ENCODE measurements around the gene EPHB2. TPM values are rescaled to one million over a fixed set of nuclear protein-coding genes. Genes with fewer than 3 reads are reported as not detected.

Gene EPHB2
- total and polyA plus RNA-seq, 2 of the 4 experiments (the other 2 are of a cell fraction), result 52.3 to 58.8 TPM

- no peak overlapping the region for H3K4me3 ChIP-seq (ENCODE audit: insufficient read depth, low read depth, low read length)
- ChIA-PET POLR2A (ENCODE audit: unreplicated experiment) (no interaction called here), CTCF (no interaction called here)
- H3K4me2 ChIP-seq (ENCODE audit: low read depth, low read length), result no peak overlapping the region
- no peak overlapping the region for H2BK5ac ChIP-seq (ENCODE audit: low read depth, low read length, poor library complexity, severe bottlenecking)
- no peak overlapping the region for H2BK15ac ChIP-seq (ENCODE audit: low read depth, low read length)
- no peak overlapping the region for H2AK9ac ChIP-seq (replicated peaks; ENCODE audit: low read depth, low read length, poor library complexity)
- H4K8ac ChIP-seq (ENCODE audit: low read depth in 2 of 2, low read length in 2 of 2), result no peak overlapping the region
- H2AFZ ChIP-seq (replicated peaks; ENCODE audit: low read length, poor library complexity), result no peak overlapping the region
- no peak overlapping the region for H3K27ac ChIP-seq (ENCODE audit: insufficient read depth, low read length)
- no peak overlapping the region for H3K4ac ChIP-seq (ENCODE audit: low read depth, low read length)
- no peak overlapping the region for H3K9ac ChIP-seq (ENCODE audit: low read depth, low read length)
- no peaks in the 10 kb centered on the region for H3K27me3 ChIP-seq (ENCODE audit: control insufficient read depth, insufficient read depth, low read length)
- BruUV-seq (replicated peaks), result TSS peak; percentile 94
- H3K9me3 ChIP-seq (ENCODE audit: control insufficient read depth, insufficient read depth, low read length), result no peaks in the 10 kb centered on the region
- H3K9me1 ChIP-seq (ENCODE audit: insufficient read depth, low read length), result peaks cover 19% of the 10 kb centered on the region; the same call in 1 of the 2 replicates
- no peak overlapping the region for H2BK20ac ChIP-seq (ENCODE audit: low read depth, low read length)
- ATAC-seq (ENCODE audit: low read depth), result no peak
- H3K36me3 ChIP-seq (ENCODE audit: control insufficient read depth, insufficient read depth, low read length), result peaks cover 47% of the 10 kb centered on the region
- no peak overlapping the region for H3K56ac ChIP-seq (ENCODE audit: extremely low read depth, insufficient read depth, low read length)
- DNase-seq, result no peak
- no peak overlapping the region for H3K14ac ChIP-seq (replicated peaks; ENCODE audit: low read depth, low read length)
- H3K18ac ChIP-seq (ENCODE audit: low read depth, low read length), result no peak overlapping the region
- H4K20me1 ChIP-seq (ENCODE audit: insufficient read depth, low read length), result no peaks in the 10 kb centered on the region; the same call in 1 of the 2 replicates
- no peak overlapping the region for H4K5ac ChIP-seq (ENCODE audit: low read depth, low read length)
- TF ChIP-seq RAD21 (IDR thresholded peaks at IDR 0.05; ENCODE audit: low read length), result no peak
- no peak for TF ChIP-seq MXI1 (IDR thresholded peaks at IDR 0.05; ENCODE audit: borderline replicate concordance, low read depth, low read length)
- TF ChIP-seq FOS (IDR thresholded peaks at IDR 0.05; ENCODE audit: low read depth, low read length), result no peak
- TF ChIP-seq MAZ (IDR thresholded peaks at IDR 0.05; ENCODE audit: borderline replicate concordance, low read depth, low read length), result no peak
- no peak for TF ChIP-seq SMC3 (IDR thresholded peaks at IDR 0.05; ENCODE audit: low read depth, low read length)
- TF ChIP-seq MAFK (IDR thresholded peaks at IDR 0.05; ENCODE audit: low read depth, low read length), result no peak
- no peak for TF ChIP-seq CHD1 (IDR thresholded peaks at IDR 0.05; ENCODE audit: low read depth, low read length)
- TF ChIP-seq CEBPB (IDR thresholded peaks at IDR 0.05; ENCODE audit: low read depth, low read length), result no peak
- no peak for TF ChIP-seq USF2 (IDR thresholded peaks at IDR 0.05; ENCODE audit: low read depth, low read length)
- no peak for TF ChIP-seq NFE2L2 (IDR thresholded peaks at IDR 0.05; ENCODE audit: low read depth, low read length)
- TF ChIP-seq RFX5 (IDR thresholded peaks at IDR 0.05; ENCODE audit: low read depth, low read length), result no peak
- TF ChIP-seq RCOR1 (IDR thresholded peaks at IDR 0.05; ENCODE audit: insufficient replicate concordance, low read length), result no peak
- TF ChIP-seq POLR2A (IDR thresholded peaks at IDR 0.05; ENCODE audit: low read depth, low read length), result no peak
- TF ChIP-seq CTCF (conservative IDR thresholded peaks at IDR 0.05; ENCODE audit: low read depth, low read length), result no peak
- TF ChIP-seq, protein P1, sequence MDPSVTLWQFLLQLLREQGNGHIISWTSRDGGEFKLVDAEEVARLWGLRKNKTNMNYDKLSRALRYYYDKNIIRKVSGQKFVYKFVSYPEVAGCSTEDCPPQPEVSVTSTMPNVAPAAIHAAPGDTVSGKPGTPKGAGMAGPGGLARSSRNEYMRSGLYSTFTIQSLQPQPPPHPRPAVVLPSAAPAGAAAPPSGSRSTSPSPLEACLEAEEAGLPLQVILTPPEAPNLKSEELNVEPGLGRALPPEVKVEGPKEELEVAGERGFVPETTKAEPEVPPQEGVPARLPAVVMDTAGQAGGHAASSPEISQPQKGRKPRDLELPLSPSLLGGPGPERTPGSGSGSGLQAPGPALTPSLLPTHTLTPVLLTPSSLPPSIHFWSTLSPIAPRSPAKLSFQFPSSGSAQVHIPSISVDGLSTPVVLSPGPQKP (IDR thresholded peaks at IDR 0.05; ENCODE audit: borderline replicate concordance, low read depth, low read length), result no peak
- no peak for TF ChIP-seq BHLHE40 (IDR thresholded peaks at IDR 0.05; ENCODE audit: low read depth, low read length)
- H3K23ac ChIP-seq (ENCODE audit: low read depth, low read length), result no peak overlapping the region
- no peaks in the 10 kb centered on the region for H3K4me1 ChIP-seq (ENCODE audit: control insufficient read depth, insufficient read depth, low read length)
- dilution Hi-C loops (cut with HindIII; ENCODE audit: low sequenced_read_pairs, unreplicated experiment) (no loop called here), in situ Hi-C loops (cut with MboI; ENCODE audit: low sequenced_read_pairs) (no loop called here), intact Hi-C loops (cut with micrococcal nuclease) (no loop called here)
- no peak overlapping the region for H2BK120ac ChIP-seq (ENCODE audit: low read depth, low read length)
- H3K79me1 ChIP-seq (ENCODE audit: low read depth in 1 of 2, low read length in 2 of 2), result no peaks in the 10 kb centered on the region
- 85% methylated on average over 12 of the region's 24 CpGs; no CpG with 5 or more reads in 1 of the 2 experiments for WGBS, 2 experiments (ENCODE audit: extremely low coverage in 2 of 2, insufficient read length in 1 of 2)
- no peak overlapping the region for H2AK5ac ChIP-seq (ENCODE audit: low read depth, low read length)
- H4K91ac ChIP-seq (ENCODE audit: insufficient read depth, low read depth, low read length), result no peak overlapping the region
Observed at GRCh38 chr1:22913421-22914141, 202.9 kb downstream of the EPHB2 start.

Measured in IMR-90 (cell line).